NCI-H1930 (cell line): ENCODE data around the gene NPC1.
"Not testable (repeated sequence)": the region's sequence is repeated elsewhere in the genome, so short reads cannot be mapped to it uniquely, and the experiment has no call there.

Source experiments
- DNase-seq, 2 experiments: peaks; one replicate each; lab custom pipeline; 2025; lab: John Stamatoyannopoulos, UW

NPC1 gene

DNA sequence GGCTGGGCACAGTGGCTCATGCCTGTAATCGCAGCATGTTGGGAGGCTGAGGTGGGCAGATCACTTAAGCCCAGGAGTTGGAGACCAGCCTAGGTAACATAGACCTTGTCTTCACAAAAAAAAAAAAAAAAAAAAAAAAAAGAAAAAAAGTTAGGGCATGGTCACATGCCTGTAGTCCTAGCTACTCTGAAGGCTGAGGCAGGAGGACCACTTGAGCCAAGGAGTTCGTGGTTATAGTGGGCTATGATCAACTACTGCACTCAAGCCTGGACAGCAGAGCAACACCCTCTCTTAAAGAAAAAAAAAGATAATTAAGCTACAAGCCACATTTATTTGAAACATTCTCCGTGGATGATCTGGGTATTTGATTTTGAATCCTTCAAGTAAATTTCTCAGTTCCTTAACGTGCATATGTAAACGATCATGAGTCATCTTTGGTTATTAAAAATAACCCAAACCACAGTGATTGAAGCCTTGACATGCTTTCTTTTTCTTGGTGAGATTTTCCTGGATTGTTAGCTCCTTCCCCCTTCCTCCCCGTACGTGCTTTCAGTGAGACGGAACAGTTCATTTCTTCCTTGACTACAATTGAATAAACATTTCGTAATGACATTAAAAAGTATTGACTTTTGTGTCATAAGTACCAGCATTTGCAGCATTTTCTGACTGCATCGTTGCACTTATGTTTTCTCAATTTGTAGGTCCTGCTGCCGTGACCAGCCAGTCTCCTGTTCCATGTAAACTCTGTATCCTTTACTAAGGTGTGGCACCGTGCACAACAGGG, 62.7 kb downstream of the NPC1 start:
- DNase-seq, result no peak

DNA sequence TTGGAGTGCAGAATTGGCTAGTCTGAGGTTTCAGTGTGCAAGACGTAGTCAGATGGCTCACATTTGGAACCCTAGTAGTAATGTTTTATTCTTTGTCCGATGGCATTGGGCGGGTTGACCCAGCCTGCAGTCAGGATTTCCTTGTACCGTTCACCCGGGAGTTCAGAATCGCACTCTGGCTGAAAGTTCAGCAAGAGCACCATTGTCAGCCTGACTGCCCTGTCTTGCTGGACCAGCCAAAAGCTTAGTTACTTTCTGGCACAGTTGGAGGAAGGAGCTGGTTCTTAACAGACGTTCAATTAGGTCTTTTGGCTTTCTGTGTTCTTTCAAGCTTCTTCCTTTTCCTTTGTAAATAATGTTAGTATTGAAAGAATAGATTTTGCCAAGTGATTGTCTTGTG, 64.4 kb downstream of the NPC1 start:
- no peak for DNase-seq

DNA sequence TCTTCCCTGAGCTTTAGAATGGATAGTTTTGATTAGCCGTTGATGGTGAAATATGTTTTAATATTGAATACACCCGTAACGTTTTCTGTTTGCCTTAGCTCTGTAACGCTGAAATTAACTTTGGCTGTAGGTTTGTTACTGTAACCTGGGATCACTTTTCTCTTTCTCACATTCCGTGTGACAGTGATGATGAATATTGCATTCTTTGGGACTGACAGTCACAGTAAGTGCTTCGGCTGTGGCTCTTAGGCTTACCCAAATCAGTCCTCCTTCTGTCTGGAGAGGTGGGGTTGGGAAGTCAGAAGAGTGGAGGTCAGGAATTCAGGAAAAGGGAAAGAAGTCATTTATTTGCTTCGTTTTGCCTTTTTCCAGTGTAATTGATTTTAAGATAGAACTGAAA, 65.0 kb downstream of the NPC1 start:
- DNase-seq, result no peak

DNA sequence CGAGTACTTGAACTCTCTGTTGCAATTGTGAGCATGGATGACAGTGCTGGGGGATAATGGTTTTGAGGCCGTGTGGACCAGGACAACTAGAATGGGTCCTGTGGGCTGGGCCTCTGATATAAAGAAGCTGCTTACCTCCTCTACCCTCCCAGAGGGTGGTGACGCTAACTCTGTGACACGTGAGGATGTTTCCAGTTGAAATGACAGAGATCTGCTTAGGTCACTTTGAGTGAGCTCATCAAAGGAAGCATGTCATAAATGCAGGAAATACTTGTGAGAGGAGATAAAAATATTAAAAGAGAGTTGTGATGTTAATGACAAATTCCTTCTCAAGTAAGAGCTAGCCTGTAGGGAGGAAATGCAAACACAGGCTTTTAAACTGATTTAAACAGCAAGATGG, 66.6 kb downstream of the NPC1 start:
- DNase-seq, result no peak

DNA sequence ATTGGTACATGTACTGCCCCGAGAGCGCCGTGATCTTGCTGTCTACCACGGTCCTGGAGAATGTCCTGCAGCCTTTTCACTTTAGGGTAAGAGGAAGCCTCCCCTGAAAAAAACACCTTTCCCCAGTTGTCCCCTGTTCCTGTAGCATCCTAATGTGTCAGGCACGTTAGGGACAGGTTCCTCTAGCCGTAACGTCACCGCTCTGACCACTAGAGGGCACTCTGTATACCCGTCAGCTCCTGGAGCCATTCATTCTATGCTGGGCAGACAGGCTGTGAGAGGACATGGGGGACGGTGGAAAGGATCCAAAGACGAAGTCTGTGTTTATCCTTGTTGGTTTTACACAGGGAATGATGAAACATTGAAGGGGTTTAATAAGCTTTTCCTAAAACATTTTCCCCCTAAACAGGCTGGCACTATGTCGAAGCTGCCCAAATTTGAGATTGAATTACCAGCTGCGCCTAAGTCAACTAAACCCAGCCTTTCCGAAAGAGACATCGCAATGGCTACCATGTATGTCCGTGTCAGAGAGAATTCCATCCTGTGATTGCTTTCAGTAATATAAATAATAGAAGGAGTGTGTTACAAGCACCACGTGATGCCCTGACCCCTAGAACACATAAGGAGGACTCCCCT, 70.3 kb downstream of the NPC1 start:
- DNase-seq, result peak; percentile 50 to 78

DNA sequence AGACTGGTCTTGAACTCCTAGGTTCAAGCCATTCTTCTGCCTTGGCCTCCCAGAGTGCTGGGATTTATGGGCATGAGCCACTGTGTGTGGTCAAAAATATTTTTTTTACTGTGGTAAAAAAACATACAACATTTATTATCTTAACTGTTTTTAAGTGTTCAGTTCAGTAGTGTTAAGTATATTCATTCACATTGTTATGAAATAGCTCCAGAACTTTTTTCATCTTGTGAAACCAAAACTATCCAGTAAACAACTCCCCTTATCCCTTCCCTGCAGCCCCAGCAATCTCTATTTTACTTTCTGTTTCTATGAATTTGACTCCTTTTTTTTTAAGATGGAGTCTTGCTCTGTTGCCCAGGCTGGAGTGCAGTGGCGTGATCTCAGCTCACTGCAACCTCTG, 73.7 kb downstream of the NPC1 start:
- no peak for DNase-seq

DNA sequence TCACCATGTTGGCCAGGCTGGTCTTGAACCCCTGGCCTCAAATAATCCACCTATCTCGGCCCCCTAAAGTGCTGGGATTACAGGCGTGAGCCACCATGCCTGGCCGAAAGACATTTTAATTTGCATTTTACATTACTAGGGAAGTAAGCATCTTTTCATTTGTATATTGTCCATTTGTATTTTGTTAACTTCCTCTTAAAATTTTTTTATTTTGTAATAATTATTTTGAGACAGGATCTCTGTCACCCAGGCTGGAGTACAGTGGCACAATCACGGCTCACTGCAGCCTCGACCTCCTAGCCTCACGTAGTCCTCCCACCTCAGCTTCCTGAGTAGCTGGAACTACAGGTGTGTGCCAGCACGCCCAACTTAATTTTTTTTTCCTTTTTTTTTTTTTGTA, 74.1 kb downstream of the NPC1 start:
- DNase-seq, result not testable (repeated sequence)

DNA sequence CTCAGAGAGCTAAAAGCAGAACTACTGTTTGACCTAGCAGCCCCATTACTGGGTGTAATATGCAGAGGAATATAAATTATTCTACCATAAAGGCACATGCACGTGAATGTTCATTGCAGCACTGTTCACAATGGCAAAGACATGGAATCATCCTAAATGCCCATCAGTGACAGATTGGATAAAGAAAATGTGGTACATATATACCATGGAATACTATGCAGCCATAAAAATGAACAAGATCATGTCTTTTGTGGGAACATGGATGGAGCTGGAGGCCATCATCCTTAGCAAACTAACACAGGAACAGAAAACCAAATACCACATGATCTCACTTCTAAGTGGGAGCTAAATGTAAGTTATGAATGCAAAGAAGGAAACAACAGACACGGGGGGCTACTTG, 75.4 kb downstream of the NPC1 start:
- not testable (repeated sequence) for DNase-seq

DNA sequence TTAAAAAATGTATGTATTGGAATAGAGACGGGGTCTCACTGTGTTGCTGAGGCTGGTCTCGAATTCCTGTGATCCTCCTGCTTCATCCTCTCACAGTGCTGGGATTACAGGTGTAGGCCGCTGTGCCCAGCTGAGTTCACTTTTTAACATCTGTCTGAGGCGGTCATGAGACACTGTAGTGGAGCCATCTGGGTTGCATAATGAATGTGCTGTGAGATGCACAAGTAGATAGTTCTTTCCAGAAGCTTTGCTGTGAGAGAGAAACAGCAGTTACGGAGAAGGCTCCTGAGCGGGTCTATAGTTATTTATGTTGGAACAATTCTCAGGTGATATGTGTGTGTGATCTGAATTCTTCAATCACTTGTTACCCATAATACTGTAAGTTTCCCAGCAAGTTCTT, 79.9 kb downstream of the NPC1 start:
- DNase-seq, result no peak

DNA sequence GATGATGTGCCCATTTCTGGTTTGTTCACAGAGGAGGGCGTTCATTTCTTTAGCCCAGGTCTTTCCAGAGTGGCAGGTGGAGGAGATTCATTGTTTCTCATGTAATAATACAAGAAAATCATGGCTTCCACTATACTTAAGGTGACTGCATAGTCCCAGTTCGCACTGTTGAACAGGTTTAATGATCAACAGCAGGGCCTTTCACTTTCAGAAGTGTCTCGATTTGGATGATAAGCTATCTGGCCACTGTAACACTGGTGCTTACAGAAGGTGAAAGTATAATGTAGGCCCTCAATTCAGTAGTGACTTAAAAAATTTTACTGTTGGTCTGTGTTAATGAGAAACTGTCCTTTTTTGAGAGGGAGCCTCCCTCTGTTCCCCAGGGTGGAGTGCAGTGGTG, 81.6 kb downstream of the NPC1 start:
- DNase-seq, result no peak

DNA sequence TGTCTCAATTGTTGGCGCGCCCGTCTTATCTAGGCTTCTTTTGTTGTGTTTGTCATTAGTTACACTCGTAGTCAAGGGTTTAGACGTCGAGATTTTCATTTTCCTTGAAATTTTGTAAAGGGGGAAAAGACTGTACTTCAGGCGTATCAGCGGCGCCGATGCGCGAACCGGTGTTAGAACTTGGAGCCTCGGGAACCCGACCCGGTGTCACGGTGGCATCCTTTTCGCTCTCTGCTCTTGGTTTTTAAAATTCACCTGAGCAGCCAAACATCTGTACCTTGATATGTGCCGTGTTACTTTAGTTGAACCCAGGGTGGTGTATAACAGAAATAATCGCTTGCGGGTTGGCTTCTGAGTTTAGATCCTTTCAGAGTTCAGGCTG, 82.4 kb downstream of the NPC1 start:
- DNase-seq, result no peak

DNA sequence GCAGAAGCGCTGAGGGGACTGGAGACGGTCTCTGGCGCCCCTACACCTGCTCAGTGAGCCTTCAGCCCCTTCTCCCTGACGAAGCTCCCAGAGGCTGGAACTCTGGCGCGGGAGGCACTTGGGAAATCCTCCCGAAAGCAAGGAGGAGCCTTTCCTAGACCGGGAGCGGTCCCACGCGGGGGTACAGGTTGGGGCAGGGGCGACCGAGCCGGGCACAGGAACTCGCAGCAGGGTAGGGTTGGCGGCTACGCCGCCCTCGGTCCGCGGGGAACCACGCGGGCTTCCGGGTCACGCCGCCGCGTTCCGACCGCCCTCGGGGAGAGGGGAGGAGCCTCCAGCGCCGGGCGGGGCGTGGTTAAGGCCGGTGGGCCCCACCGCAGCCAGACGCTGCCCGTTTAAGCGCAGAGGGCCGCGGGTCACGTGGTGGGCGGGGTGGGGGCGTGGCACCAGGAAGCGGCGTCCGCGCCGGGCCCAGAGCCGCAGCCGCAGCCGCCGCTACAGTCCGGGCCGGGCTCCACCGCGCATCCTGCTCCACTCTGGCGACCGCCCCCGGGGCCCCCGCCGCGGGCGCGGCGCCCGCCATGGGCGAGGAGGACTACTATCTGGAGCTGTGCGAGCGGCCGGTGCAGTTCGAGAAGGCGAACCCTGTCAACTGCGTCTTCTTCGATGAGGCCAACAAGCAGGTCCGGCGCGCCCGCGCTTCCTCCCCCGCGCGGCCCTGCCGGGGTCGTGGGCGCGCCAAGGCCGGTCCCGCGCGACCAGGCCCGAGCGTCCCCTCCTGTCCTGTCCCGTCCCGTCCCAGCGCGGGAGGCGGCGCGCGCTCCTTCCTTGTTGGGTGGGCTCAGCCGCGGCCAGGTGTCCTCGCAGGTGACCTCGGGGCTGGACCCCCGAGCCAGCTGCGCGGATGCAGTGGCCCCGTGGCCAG, 83.0 kb downstream of the NPC1 start, which contains the start of gene RMC1:
RMC1 (plus strand) TSS at position 474 of the 925 bp plus-strand sequence; CDS start at position 582, 108 bp downstream.
- DNase-seq, result peak; percentile 90 to 95

DNA sequence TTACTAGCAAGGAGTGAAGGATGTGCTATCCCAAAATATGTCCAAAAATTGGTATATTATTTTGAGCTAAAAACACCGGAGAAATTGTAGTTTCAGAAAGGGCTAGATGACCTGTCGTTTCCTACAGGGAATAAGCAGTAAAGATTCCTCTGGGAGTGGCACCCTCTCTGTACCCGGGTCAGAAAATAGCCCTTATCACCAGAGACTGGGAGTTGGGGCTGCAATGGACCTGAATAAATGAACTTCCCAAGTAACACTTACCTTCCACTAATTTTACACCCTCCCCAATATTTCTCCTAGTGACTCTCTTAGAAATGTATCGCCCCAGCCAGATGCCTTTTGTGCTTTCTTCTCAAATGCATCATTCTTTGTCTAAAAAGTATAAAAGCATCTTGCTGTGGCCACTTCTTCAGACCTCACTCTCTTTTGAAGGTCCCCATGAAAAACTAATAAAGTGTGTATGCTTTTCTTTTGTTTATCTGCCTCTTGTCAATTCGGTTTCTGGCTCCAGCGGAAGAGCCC, 83.7 kb downstream of the NPC1 start:
- DNase-seq, result no peak

DNA sequence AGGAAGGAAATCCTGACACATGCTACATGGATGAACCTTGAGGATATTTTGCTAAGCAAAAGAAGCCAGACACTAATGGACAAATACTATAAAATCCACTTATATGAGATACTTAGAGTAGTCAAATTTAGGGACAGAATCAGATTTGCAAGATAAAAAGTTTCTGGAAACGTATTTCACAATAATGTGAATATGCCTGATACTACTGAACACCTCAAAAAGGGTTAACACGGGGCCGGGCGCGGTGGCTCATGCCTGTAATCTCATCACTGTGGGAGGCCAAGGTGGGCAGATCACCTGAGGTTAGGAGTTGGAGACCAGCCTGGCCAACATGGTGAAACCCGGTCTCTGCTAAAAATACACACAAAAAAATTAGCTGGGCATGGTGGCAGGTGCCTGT, 84.7 kb downstream of the NPC1 start:
- DNase-seq, result no peak

DNA sequence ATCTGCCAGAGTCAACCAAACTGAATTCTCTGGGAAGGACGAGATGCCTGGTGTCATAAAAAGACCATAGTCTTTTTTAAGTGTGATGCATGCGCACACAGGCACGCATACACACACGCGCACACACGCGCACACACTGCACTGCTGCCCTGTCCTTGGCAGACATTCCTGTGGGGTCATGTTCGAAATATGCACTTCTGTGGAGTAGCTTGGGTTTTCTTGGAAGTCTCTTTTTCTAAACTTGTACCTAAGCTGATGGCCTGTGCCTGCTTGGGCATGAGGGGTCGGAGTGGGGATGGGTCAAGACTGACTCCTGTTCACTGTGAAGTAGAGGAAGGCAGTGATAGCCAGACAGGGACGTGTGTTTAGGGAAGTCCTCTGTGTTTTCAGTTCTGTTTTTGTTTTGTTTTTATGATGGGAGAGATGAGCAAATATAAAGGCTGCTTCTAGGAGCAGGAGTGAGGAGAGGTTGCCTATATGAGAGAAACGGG, 87.0 kb downstream of the NPC1 start:
- DNase-seq, result no peak

DNA sequence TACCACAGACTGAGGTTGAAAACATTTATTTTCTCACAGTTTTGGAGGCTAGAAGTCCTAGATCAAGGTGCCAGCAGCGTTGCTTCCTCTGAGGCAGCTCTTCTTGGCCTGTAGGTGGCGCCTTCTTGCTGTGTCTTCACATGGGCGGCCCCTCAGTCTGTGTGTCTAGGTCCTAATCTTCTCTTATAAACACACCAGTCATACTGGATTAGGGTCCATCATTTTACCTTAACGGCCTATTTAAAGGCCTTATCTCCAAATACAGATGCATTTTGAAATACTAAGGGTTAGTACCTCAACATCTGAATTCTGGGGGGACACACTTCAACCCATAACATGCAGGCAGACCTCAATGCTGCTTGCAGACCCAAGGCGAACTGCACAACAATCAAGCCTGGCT, 87.4 kb downstream of the NPC1 start:
- DNase-seq, result peak; percentile 63 to 69

DNA sequence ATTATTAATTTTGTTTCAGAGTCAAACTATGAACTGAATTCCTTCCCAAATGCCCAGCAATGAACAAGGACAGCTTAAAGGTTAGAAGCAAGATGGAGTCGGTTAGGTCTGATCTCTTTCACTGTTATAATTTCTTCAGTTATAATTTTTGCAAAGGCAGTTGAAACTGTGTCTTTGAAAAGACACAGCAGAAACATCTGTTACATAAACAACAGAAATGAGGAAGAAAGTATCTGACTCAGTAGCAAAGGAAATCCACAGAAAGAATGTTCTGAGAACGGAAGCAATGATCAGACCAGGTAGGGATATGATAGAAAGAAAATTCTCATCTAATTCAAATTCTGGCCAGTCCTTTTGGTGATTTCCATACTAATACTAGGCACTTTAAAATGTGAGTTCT, 88.2 kb downstream of the NPC1 start:
- DNase-seq, result no peak

DNA sequence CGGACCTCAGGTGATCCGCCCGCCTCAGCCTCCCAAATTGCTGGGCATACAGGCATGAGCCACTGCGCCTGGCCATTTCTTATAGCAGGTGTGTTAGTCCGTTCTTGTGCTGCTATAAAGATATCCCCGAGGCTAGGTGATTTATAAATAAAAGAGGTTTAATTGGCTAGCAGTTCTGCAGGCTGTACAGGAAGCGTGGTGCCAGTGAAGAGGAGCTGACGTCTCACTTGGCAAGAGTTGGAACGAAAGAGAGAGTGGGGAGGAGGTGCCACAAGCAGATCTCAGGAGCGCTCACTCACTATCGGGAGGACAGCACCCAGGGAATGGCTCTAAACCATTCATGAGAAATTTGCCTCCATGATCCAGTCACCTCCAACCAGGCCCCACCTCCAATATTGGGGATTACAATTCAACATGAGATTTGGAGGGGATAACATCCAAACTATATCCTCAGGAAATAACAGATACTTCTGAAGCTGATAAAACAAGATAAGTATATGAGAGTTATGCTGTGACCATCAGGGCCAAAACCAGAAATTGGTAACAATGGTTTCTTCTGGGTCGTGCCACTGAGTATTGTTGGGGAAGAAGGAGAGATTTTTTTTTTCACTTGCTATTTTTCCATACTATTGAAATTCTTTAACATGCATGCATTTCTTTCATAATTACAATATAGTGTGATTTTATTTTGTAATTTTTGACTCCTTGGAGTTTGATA, 90.4 kb downstream of the NPC1 start:
- no peak for DNase-seq

DNA sequence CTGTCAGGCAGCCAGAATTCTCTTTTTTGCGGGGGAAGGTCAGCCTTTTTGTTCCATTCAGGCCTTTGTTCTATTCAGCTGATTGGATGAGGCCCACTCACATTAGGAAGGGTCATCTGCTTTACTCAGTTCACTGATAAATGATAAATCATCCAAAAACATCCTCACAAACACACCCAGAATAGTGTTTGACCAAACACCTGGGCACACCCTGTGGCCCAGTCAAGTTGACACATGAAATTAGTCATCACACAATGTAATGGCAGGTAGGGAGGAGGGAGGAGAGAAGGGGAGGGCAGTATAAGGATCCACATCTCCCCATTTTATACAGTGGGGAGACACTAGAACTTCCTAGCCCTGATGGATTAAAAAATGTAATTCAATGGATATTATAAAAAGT, 91.3 kb downstream of the NPC1 start:
- no peak for DNase-seq

DNA sequence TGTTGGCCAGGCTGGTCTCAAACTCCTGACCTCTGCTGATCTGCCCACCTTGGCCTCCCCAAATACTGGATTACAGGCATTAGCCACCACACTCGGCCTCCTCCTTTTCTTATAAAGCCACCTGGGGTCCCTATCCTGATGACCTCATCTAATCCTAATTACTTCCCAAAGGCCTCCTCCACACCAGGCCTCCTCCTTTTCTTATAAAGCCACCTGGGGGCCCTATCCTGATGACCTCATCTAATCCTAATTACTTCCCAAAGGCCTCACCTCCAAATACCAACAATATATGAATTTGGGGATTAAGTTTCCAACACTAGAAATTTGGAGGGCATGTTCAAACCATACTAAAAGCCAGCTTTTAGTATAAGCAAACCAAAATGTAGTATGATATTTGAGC, 92.7 kb downstream of the NPC1 start:
- DNase-seq, result no peak

DNA sequence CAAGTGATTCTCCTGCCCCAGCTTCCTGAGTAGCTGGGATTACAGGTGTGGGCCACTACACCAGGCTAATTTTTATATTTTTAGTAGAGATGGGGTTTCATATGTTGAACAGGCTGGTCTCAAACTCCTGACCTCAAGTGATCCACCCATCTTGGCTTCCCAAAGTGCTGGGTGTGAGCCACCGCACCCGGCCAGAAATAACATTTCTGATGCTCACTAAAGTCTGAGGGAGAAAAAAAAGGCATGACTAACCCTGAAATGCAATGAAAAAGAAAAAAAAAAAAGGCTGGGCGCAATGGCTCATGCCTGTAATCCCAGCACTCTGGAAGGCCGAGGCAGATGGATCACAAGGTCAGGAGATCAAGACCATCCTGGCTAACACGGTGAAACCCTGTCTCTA, 96.7 kb downstream of the NPC1 start:
- not testable (repeated sequence) for DNase-seq
